Stimulated activated CD8-positive, alpha-beta memory T cell treated with anti-CD3 and anti-CD28 coated beads, Interleukin-2, amount 100 ng/mL, for 48 hours (primary cell): ENCODE data around the gene UGDH.

Experiments
- DNase-seq, 2 donors: peaks; one replicate each; pipeline ENCODE4 v3.0.0-alpha.2; 2020; ENCODE audit warnings: low read depth in 2 of 2

Gene UGDH

GRCh38 chr4:39452860-39453587 lies 74.2 kb downstream of the UGDH start:
- DNase-seq: no peak

DNA sequence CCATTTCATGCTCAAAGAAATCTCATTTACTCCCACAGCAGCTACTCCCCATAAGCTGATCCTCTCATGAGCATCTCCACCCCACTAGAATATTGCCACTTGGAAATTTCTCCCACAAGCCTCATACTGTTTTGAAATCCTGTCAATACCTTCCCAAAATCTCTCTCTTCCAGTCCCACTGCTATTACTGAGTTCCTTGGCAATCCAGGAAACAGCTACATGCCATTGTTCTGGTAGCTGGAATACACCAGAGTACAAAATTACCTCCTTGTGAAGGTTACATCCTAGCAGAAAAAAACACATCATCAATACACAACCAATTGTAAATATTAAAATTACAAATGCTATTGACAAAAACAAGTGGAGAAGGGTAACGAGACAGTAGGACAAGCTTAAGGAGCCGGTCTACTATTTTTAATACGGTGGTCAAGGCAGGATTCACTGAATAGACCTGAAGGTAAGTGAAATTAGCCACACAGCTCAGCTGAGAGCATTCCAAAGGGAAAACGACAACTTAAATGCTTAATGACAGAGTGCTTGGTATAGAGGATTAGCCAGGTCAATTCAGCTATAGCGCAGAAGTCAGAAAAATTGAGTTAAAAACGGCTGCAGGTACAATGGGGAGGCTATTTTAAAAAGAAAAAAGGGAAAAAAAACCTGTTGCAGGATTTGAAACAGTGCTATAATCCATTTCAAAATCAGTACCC lies 74.9 kb downstream of the UGDH start:
- no peak for DNase-seq

- no peak for DNase-seq
These were observed 75.7 kb downstream of the UGDH start for GRCh38 chr4:39451423-39452023.

DNA sequence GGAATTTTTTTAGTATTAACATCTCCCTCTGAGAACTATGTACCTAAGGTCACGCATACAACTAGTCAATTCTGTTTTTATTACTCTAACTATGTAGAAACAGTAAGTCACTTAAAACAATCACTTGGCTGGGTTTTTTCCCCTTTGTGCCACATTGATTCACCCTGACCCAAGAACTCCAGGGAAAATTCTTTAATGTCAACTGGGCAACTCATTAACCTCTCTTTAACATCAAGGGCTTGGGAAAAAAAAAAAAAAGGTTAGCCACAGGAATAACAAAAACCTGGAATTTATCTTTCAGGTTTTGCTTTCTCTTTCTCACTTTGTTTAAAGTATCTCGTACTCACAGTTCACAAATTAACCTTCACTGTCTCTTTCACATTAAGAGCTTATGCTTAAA lies 76.6 kb downstream of the UGDH start:
- no peak for DNase-seq
